Measurements from ENCODE around the gene IRAG1.

Gene IRAG1

GRCh38 chr11:10645212-10645795 is 48.3 kb downstream of the IRAG1 start:
- DNase-seq (ENCODE audit: low spot score): no peak

All from ecto neural progenitor cell (in vitro differentiated cells).